ENCODE results near the gene PYDC1. TPM values are rescaled to one million over a fixed set of nuclear protein-coding genes. Genes with fewer than 3 reads are reported as not detected.

The PYDC1 gene
- total and polyA plus RNA-seq, 2 donors (not counting 3 experiments of a cell fraction or from before 2014, with no cell fraction given) = not detected

DNA sequence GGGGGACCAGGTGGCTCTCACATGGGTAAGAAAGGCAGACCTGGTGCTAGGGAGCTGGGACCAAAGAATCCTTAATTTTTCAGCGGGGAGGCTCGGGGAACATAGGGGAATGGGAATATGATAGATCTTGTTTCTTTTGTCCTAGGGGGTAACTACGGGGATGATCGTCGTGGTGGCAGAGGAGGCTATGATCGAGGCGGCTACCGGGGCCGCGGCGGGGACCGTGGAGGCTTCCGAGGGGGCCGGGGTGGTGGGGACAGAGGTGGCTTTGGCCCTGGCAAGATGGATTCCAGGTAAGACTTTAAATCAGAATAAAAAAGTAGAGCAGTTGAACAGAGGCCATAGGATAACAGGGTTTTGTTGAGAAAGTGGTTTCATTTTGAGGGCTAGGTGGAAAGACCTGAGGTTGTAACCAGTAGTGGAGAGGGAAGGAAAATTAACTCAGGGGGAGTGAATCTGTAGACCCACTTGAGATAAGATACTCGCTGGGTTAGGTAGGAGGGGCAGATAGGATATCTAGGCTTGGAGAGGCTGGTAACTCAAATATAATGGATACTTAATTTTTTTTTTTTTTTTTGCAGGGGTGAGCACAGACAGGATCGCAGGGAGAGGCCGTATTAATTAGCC is 26.0 kb downstream of the PYDC1 start:
- H3K4me3 ChIP-seq (replicated peaks in 1 of 3; ENCODE audit: insufficient read depth in 1 of 3, low read depth in 1 of 3, low read length in 3 of 3) = no peak overlapping the region
- DNase-seq (ENCODE audit: low read depth, low spot score) = no peak
- no peak overlapping the region for H2AFZ ChIP-seq (ENCODE audit: low read depth, low read length)
- dilution Hi-C loops (cut with MboI; ENCODE audit: extremely low pct_ligation_motif_present, low sequenced_read_pairs) = no loop called here
- H4K20me1 ChIP-seq (replicated peaks; ENCODE audit: control insufficient read depth, extremely low read depth, insufficient read depth, low read length) = peaks cover 6% of the 10 kb centered on the region
- H3K27ac ChIP-seq (ENCODE audit: insufficient read depth, low read depth, low read length) = no peak overlapping the region
- FAIRE-seq = no peak
- BruUV-seq (replicated peaks) = no TSS peak
- H3K4me2 ChIP-seq (ENCODE audit: insufficient read depth, low read length) = no peak overlapping the region
- no peaks in the 10 kb centered on the region for H3K9me3 ChIP-seq (replicated peaks; ENCODE audit: control insufficient read depth, insufficient read depth, low read length)
- ChIA-PET CTCF (no interaction called here), POLR2A (interaction anchor here (1.4 to 2.0 kb wide), 3 partner anchors 10 to 11 kb away, joined by 3 to 11 read pairs (median 5); partner anchors contain the start of gene FUS)
- H3K9me1 ChIP-seq (replicated peaks; ENCODE audit: control insufficient read depth, extremely low read depth, insufficient read depth, low read length) = no peaks in the 10 kb centered on the region
- intact Hi-C loops (cut with micrococcal nuclease) = no loop called here
- TF ChIP-seq POLR2AphosphoS5 (IDR thresholded peaks at IDR 0.05; ENCODE audit: insufficient read depth, low read depth, low read length) (peak; percentile 10), MYC (IDR thresholded peaks at IDR 0.05; ENCODE audit: low read depth, low read length) (no peak), CTCF (IDR thresholded peaks at IDR 0.05; ENCODE audit: extremely low read depth in 1 of 2, insufficient read depth in 1 of 2, low read depth in 1 of 2, low read length in 2 of 2) (no peak)
- peaks cover 70 to 83% of the 10 kb centered on the region in 2 experiments for H3K36me3 ChIP-seq (ENCODE audit: control insufficient read depth in 2 of 2, extremely low read depth in 1 of 2, insufficient read depth in 2 of 2, low read length in 2 of 2)
- H3K27me3 ChIP-seq (ENCODE audit: control insufficient read depth in 2 of 2, insufficient read depth in 2 of 2, low read length in 2 of 2) = no peaks in the 10 kb centered on the region
- H3K79me2 ChIP-seq (ENCODE audit: control insufficient read depth, insufficient read depth, low read length) = peaks cover 51% of the 10 kb centered on the region
- no peak overlapping the region for H3K9ac ChIP-seq (replicated peaks; ENCODE audit: extremely low read depth, insufficient read depth, low read length)
- H3K4me1 ChIP-seq (ENCODE audit: control insufficient read depth, extremely low read depth, insufficient read depth, low read length) = no peaks in the 10 kb centered on the region

GRCh38 chr16:31190061-31190460 is 26.9 kb downstream of the PYDC1 start:
- intact Hi-C loops (cut with micrococcal nuclease) (no loop called here), dilution Hi-C loops (cut with MboI; ENCODE audit: extremely low pct_ligation_motif_present, low sequenced_read_pairs) (no loop called here)
- Histone ChIP-seq H3K4me1 (ENCODE audit: control insufficient read depth, extremely low read depth, insufficient read depth, low read length) (no peaks in the 10 kb centered on the region), H3K9me1 (replicated peaks; ENCODE audit: control insufficient read depth, extremely low read depth, insufficient read depth, low read length) (no peaks in the 10 kb centered on the region), H4K20me1 (replicated peaks; ENCODE audit: control insufficient read depth, extremely low read depth, insufficient read depth, low read length) (peaks cover 12% of the 10 kb centered on the region), H3K4me2 (ENCODE audit: insufficient read depth, low read length) (no peak overlapping the region), H2AFZ (ENCODE audit: low read depth, low read length) (no peak overlapping the region), H3K27me3 (ENCODE audit: control insufficient read depth in 2 of 2, insufficient read depth in 2 of 2, low read length in 2 of 2) (no peaks in the 10 kb centered on the region), H3K27ac (ENCODE audit: insufficient read depth, low read depth, low read length) (no peak overlapping the region), H3K36me3 (ENCODE audit: control insufficient read depth in 2 of 2, extremely low read depth in 1 of 2, insufficient read depth in 2 of 2, low read length in 2 of 2) (peaks cover 75 to 85% of the 10 kb centered on the region in 2 experiments), H3K4me3 (replicated peaks in 1 of 3; ENCODE audit: insufficient read depth in 1 of 3, low read depth in 1 of 3, low read length in 3 of 3) (no peak overlapping the region), H3K9me3 (replicated peaks; ENCODE audit: control insufficient read depth, insufficient read depth, low read length) (no peaks in the 10 kb centered on the region), H3K79me2 (ENCODE audit: control insufficient read depth, insufficient read depth, low read length) (peaks cover 59% of the 10 kb centered on the region), H3K9ac (replicated peaks; ENCODE audit: extremely low read depth, insufficient read depth, low read length) (no peak overlapping the region)
- no TSS peak for BruUV-seq (replicated peaks)
- POLR2A ChIA-PET = interaction anchor here (1.8 kb wide), 1 partner anchor 10 kb away, joined by 5 read pairs; the partner anchor contains the start of gene FUS
- CTCF ChIA-PET = interaction anchor here (1.8 kb wide), 1 partner anchor 143 kb away, joined by 3 read pairs; no protein-coding TSS in a partner anchor
- TF ChIP-seq MYC (IDR thresholded peaks at IDR 0.05; ENCODE audit: low read depth, low read length) (no peak), GATA2 (IDR thresholded peaks at IDR 0.05; ENCODE audit: insufficient read depth, insufficient read length, low read depth, low read length) (no peak)
- no peak for DNase-seq (ENCODE audit: low read depth, low spot score)
- no peak for FAIRE-seq
